Tibial nerve (tissue), 4 donors: ENCODE measurements around the gene SFTPB. TPM values are rescaled to one million over a fixed set of nuclear protein-coding genes. Genes with fewer than 3 reads are reported as not detected.
"Not testable (repeated sequence)": the region's sequence is repeated elsewhere in the genome, so short reads cannot be mapped to it uniquely, and the experiment has no call there.

Source experiments
- DNase-seq, 2 donors: peaks; one replicate each; pipeline ENCODE4 v3.0.0-alpha.2; 2019; ENCODE audit warnings: low spot score in 2 of 2
- H3K27ac ChIP-seq, 4 donors: fragments of 200-600 bp; sonication (generic) in 3 of 4; one replicate each; pipeline ENCODE4 v1.5.1; 2017 to 2019; ENCODE audit warnings: mild to moderate bottlenecking in 1 of 4
- H3K27me3 ChIP-seq, 2 donors: fragments of 200-600 bp; sonication (generic) in 1 of 2; one replicate each; pipeline versions ENCODE4 v1.5.1 to v1.6.0; 2017 to 2019
- H3K36me3 ChIP-seq, 3 donors: fragments of 200-600 bp; sonication (generic); one replicate each; pipeline ENCODE4 v1.5.1; 2018 to 2019
- H3K4me1 ChIP-seq, 4 donors: fragments of 200-600 bp; sonication (generic) in 3 of 4; one replicate each; pipeline ENCODE4 v1.5.1; 2017 to 2019
- H3K4me3 ChIP-seq, 4 donors: fragments of 200-600 bp; sonication (generic) in 3 of 4; one replicate each; pipeline ENCODE4 v1.5.1; 2017 to 2019; ENCODE audit warnings: mild to moderate bottlenecking in 1 of 4, moderate library complexity in 1 of 4
- H3K9me3 ChIP-seq, 4 donors: fragments of 200-600 bp; sonication (generic) in 3 of 4; one replicate each; pipeline ENCODE4 v1.5.1; 2017 to 2019
- EP300 ChIP-seq, 2 donors: sonication (generic); formaldehyde crosslinking; IDR thresholded peaks; one replicate each; pipeline ENCODE4 v1.6.1; 2017; ENCODE audit warnings: antibody characterized with exemption in 2 of 2, mild to moderate bottlenecking in 1 of 2
- POLR2A ChIP-seq, 2 donors: fragments of 450-650 bp; IDR thresholded peaks; one replicate each; pipeline ENCODE4 v1.6.1; 2017; ENCODE audit warnings: antibody characterized with exemption in 2 of 2, mild to moderate bottlenecking in 2 of 2, moderate library complexity in 2 of 2
- WGBS, 2 donors: methylation state at CpG; one replicate each; pipeline ENCODE4 v1.1.5; 2018; 5-methylcytosine and 5-hydroxymethylcytosine counted together
- total RNA-seq, 4 donors: library from RNA; depleted of rRNA; stranded (reverse); fragments of >200 nt; gene quantifications; one replicate each; pipeline ENCODE4 v1.1.0, GENCODE V29; 2016
- TF ChIP-seq, protein P1 (sequence below), 5 experiments: fragments of 200-600 bp in 3 of 5; fragments of 450-650 bp in 2 of 5; sonication (generic) in 3 of 5; IDR thresholded peaks; one replicate each; pipeline ENCODE4 v1.5.1; 2016 to 2019; ENCODE audit warnings: antibody characterized with exemption in 5 of 5, mild to moderate bottlenecking in 3 of 5, moderate library complexity in 2 of 5

SFTPB gene
- total RNA-seq, 4 donors from 2014 or later: not detected

- peaks cover 0 to 75% (median 22%) of the 10 kb centered on the region in 3 donors for H3K36me3 ChIP-seq
- peaks cover 0 to 19% (median 10%) of the 10 kb centered on the region in 4 donors for H3K4me1 ChIP-seq
- TF ChIP-seq POLR2A (IDR thresholded peaks at IDR 0.05) (no peak), EP300 (IDR thresholded peaks at IDR 0.05) (no peak)
- TF ChIP-seq, protein P1, sequence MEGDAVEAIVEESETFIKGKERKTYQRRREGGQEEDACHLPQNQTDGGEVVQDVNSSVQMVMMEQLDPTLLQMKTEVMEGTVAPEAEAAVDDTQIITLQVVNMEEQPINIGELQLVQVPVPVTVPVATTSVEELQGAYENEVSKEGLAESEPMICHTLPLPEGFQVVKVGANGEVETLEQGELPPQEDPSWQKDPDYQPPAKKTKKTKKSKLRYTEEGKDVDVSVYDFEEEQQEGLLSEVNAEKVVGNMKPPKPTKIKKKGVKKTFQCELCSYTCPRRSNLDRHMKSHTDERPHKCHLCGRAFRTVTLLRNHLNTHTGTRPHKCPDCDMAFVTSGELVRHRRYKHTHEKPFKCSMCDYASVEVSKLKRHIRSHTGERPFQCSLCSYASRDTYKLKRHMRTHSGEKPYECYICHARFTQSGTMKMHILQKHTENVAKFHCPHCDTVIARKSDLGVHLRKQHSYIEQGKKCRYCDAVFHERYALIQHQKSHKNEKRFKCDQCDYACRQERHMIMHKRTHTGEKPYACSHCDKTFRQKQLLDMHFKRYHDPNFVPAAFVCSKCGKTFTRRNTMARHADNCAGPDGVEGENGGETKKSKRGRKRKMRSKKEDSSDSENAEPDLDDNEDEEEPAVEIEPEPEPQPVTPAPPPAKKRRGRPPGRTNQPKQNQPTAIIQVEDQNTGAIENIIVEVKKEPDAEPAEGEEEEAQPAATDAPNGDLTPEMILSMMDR (IDR thresholded peaks at IDR 0.05): no peak
- H3K27me3 ChIP-seq: no peaks in the 10 kb centered on the region
- no peak overlapping the region for H3K27ac ChIP-seq
- H3K9me3 ChIP-seq: no peaks in the 10 kb centered on the region
- no peak overlapping the region for H3K4me3 ChIP-seq
- 93 to 96% methylated on average over 1 of the region's 1 CpG for WGBS, 2 donors
- DNase-seq: no peak
Observed at GRCh38 chr2:85621338-85621737, 46.7 kb downstream of the SFTPB start.

DNA sequence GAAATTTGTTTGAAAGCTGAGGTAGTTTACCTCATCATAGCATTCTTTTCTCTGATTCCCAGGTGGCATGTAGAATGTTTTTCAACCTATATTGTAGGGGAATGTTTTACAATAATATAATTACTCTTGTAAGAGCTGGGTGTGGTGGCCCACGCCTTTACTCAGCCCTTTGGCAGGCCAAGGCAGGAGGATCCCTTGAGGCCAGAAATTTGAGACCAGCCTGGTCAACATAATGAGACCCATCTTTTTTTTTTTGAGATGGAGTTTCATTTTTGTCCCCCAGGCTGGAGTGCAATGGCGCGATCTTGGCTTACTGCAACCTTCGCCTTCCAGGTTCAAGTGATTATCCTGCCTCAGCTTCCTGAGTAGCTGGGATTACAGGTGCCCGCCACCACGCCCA, 48.4 kb downstream of the SFTPB start:
- Histone ChIP-seq H3K27me3 (no peaks in the 10 kb centered on the region), H3K27ac (no peak overlapping the region), H3K36me3 (peaks cover 0 to 58% (median 15%) of the 10 kb centered on the region in 3 donors), H3K4me3 (no peak overlapping the region), H3K4me1 (peaks cover 0 to 28% (median 12%) of the 10 kb centered on the region in 4 donors), H3K9me3 (no peaks in the 10 kb centered on the region)
- TF ChIP-seq EP300 (IDR thresholded peaks at IDR 0.05): no peak
- no peak for TF ChIP-seq POLR2A (IDR thresholded peaks at IDR 0.05)
- TF ChIP-seq, protein P1 (IDR thresholded peaks at IDR 0.05): no peak
- WGBS, 2 donors: 93 to 94% methylated on average over 6 of the region's 6 CpGs
- DNase-seq: no peak

GRCh38 chr2:85617723-85618122, 50.3 kb downstream of the SFTPB start:
- Histone ChIP-seq H3K36me3 (peaks cover 0 to 39% (median 7%) of the 10 kb centered on the region in 3 donors), H3K4me1 (peaks cover 0 to 28% (median 12%) of the 10 kb centered on the region in 4 donors)
- H3K9me3 ChIP-seq, DNase-seq, H3K27ac ChIP-seq, H3K4me3 ChIP-seq, H3K27me3 ChIP-seq: not testable (repeated sequence)
- WGBS, 2 donors: 71 to 87% methylated on average over 5 of the region's 5 CpGs

- WGBS, 2 donors: 90 to 91% methylated on average over 17 of the region's 17 CpGs
- Histone ChIP-seq H3K36me3 (peaks cover 0 to 16% (median 0%) of the 10 kb centered on the region in 3 donors), H3K9me3 (no peaks in the 10 kb centered on the region), H3K4me3 (peak overlapping the region in 3 of 4 donors; percentile 63 to 88 (median 80)), H3K27ac (peak overlapping the region in 3 of 4 donors; percentile 83 to 85 (median 83)), H3K4me1 (peaks cover 0 to 42% (median 15%) of the 10 kb centered on the region in 4 donors), H3K27me3 (no peaks in the 10 kb centered on the region)
- DNase-seq: no peak
- TF ChIP-seq, protein P1 (IDR thresholded peaks at IDR 0.05): no peak
- TF ChIP-seq EP300 (IDR thresholded peaks at IDR 0.05) (no peak), POLR2A (IDR thresholded peaks at IDR 0.05) (no peak)
Observed at GRCh38 chr2:85615413-85615728, 52.6 kb downstream of the SFTPB start.

DNA sequence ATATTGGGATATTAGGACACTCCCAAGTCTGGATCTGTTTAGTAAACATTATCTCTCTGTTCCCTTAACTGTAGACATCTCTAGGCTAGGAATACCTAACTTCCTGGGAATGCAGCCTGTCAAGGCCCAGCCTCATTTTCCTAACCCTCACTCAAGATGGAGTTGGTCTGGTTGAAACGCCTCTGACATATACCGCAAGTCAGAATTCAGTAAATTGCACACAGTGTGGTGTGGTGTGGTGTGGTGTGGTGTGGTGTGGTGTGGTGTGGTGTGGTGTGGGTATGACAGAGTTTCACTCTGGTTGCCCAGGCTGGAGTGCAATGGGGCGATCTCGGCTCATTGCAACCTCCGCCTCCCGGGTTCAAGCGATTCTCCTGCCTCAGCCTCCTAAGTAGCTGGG, 53.2 kb downstream of the SFTPB start:
- not testable (repeated sequence) for H3K4me3 ChIP-seq, H3K27ac ChIP-seq, H3K9me3 ChIP-seq, H3K27me3 ChIP-seq, DNase-seq
- 93 to 96% methylated on average over 7 of the region's 7 CpGs for WGBS, 2 donors
- Histone ChIP-seq H3K36me3 (peaks cover 0 to 12% (median 0%) of the 10 kb centered on the region in 3 donors), H3K4me1 (peaks cover 0 to 48% (median 16%) of the 10 kb centered on the region in 4 donors)

- H3K9me3 ChIP-seq: no peaks in the 10 kb centered on the region
- no peaks in the 10 kb centered on the region for H3K27me3 ChIP-seq
- TF ChIP-seq EP300 (IDR thresholded peaks at IDR 0.05): no peak
- TF ChIP-seq POLR2A (IDR thresholded peaks at IDR 0.05): no peak
- TF ChIP-seq, protein P1 (IDR thresholded peaks at IDR 0.05): no peak
- no peak overlapping the region for H3K4me3 ChIP-seq
- peaks cover 0 to 12% (median 0%) of the 10 kb centered on the region in 3 donors for H3K36me3 ChIP-seq
- WGBS, 2 donors: 85 to 88% methylated on average over 10 of the region's 10 CpGs
- no peak overlapping the region for H3K27ac ChIP-seq
- peaks cover 0 to 53% (median 16%) of the 10 kb centered on the region in 4 donors for H3K4me1 ChIP-seq
- DNase-seq: no peak
Observed at GRCh38 chr2:85613717-85614515, 54.1 kb downstream of the SFTPB start.
